ENCODE data around the gene GBF1. TPM values are rescaled to one million over a fixed set of nuclear protein-coding genes. Genes with fewer than 3 reads are reported as not detected.

GBF1 gene
- total RNA-seq, 1 experiment from 2014 or later, result 69.8 TPM

DNA sequence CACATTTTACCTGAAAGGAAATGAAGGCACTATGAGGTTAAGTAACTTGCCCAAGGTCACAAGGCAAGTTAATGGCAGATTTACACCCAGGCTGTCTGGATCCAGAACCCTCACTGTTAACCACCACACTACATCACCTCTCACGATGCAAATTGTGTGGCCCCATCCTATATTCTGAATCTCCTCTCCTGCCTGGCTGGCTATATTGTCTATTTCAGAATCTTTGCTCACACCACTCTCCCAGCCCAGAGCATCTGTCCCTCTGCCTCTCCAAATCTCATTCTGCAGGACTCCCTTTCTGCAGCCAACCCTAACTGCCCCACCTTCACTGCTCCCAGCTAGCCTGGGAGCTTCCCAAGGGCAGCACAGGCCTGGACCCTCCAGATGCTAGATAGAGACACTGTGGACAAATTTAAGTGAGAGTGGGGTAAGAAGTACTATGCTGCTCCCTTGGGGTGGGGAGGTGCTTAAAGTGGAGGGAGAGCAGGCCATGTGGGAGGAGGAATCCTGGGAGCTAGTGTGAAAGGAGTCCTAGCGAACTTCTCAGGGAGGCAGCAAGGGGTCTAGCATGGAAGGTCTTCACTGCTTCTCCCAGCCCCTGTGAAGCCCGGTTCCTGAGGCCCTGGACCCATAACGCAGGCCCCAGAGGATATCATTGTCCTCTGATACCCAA lies 186.3 kb downstream of the GBF1 start:
- H3K36me3 ChIP-seq (ENCODE audit: control insufficient read depth, insufficient read depth, low read length), result no peaks in the 10 kb centered on the region
- H3K36me3 Mint-ChIP-seq (ENCODE audit: insufficient read depth, unreplicated experiment), result no peaks in the 10 kb centered on the region
- peaks cover 28% of the 10 kb centered on the region for H3K4me1 Mint-ChIP-seq (ENCODE audit: low read depth, unreplicated experiment)
- no peaks in the 10 kb centered on the region for H3K9me3 Mint-ChIP-seq (ENCODE audit: unreplicated experiment)
- no peaks in the 10 kb centered on the region for H3K27me3 Mint-ChIP-seq (ENCODE audit: insufficient read depth, unreplicated experiment)
- no peaks in the 10 kb centered on the region for H3K9me3 ChIP-seq
- H3K27me3 ChIP-seq (replicated peaks; ENCODE audit: control insufficient read depth, insufficient read depth, low read length), result no peaks in the 10 kb centered on the region
- no TSS peak for BruUV-seq (replicated peaks)
- peak in 1 of 2 experiments; percentile 23 for DNase-seq
- H3K4me1 ChIP-seq, result peaks cover 11% of the 10 kb centered on the region
- peak overlapping the region; percentile 73 for H3K4me3 Mint-ChIP-seq (ENCODE audit: unreplicated experiment)
- intact Hi-C loops (cut with micrococcal nuclease; ENCODE audit: unreplicated experiment), result loop anchor here (1.0 to 2.0 kb wide), 5 partner anchors 9 to 71 kb away; partner anchors contain the start of genes ACTR1A and SUFU
- TF ChIP-seq, protein P1, sequence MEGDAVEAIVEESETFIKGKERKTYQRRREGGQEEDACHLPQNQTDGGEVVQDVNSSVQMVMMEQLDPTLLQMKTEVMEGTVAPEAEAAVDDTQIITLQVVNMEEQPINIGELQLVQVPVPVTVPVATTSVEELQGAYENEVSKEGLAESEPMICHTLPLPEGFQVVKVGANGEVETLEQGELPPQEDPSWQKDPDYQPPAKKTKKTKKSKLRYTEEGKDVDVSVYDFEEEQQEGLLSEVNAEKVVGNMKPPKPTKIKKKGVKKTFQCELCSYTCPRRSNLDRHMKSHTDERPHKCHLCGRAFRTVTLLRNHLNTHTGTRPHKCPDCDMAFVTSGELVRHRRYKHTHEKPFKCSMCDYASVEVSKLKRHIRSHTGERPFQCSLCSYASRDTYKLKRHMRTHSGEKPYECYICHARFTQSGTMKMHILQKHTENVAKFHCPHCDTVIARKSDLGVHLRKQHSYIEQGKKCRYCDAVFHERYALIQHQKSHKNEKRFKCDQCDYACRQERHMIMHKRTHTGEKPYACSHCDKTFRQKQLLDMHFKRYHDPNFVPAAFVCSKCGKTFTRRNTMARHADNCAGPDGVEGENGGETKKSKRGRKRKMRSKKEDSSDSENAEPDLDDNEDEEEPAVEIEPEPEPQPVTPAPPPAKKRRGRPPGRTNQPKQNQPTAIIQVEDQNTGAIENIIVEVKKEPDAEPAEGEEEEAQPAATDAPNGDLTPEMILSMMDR (IDR thresholded peaks at IDR 0.05; ENCODE audit: insufficient read depth in 1 of 2, low read depth in 1 of 2, low read length in 1 of 2, severe bottlenecking in 1 of 2, unreplicated experiment in 1 of 2), result no peak
- peak overlapping the region; percentile 77 for H3K4me3 ChIP-seq (ENCODE audit: low read depth, low read length)
- ChIA-PET CTCF (interaction anchor here (1.0 to 2.2 kb wide), 5 partner anchors 10 to 202 kb away, joined by 3 to 37 read pairs (median 6); partner anchors contain the start of genes ACTR1A and FBXL15), POLR2A (interaction anchor here (0.7 to 2.2 kb wide), 5 partner anchors 9 to 71 kb away, joined by 4 to 21 read pairs (median 6); partner anchors contain the start of genes ACTR1A, C10orf95, FBXL15 and NFKB2)
- H3K27ac Mint-ChIP-seq (ENCODE audit: unreplicated experiment), result peak overlapping the region; percentile 65

Other genes starting within 250 kb of the GBF1 start
- gene ARMH3, start 189.4 kb upstream of the GBF1 start, total RNA-seq (2022), result 17.4 and 20.0 TPM in 2 replicates
- gene HPS6, start 180.2 kb upstream of the GBF1 start, total RNA-seq (2022), result 18.1 and 19.5 TPM in 2 replicates
- 52.3 and 52.4 TPM in 2 replicates for gene LDB1, start 125.2 kb upstream of the GBF1 start, total RNA-seq (2022)
- 66.6 and 68.5 TPM in 2 replicates for gene PPRC1, start 112.5 kb upstream of the GBF1 start, total RNA-seq (2022)
- gene NOLC1, start 93.1 kb upstream of the GBF1 start, total RNA-seq (2022), result 137 and 147 TPM in 2 replicates
- gene ELOVL3, start 19.2 kb upstream of the GBF1 start, total RNA-seq (2022), result 1.4 and 2.2 TPM in 2 replicates
- not detected in 2 replicates for gene PITX3, start 4.0 kb upstream of the GBF1 start, total RNA-seq (2022)
- gene NFKB2, start 150.2 kb downstream of the GBF1 start, total RNA-seq (2022), result 35.1 and 36.5 TPM in 2 replicates
- 2.8 and 3.8 TPM in 2 replicates for gene PSD, start 173.3 kb downstream of the GBF1 start, total RNA-seq (2022)
- gene FBXL15, start 175.3 kb downstream of the GBF1 start, total RNA-seq (2022), result 7.9 and 8.6 TPM in 2 replicates
- 32.1 and 32.6 TPM in 2 replicates for gene CUEDC2, start 187.0 kb downstream of the GBF1 start, total RNA-seq (2022)
- gene C10orf95, start 206.0 kb downstream of the GBF1 start, total RNA-seq (2022), result 0.82 and 0.86 TPM in 2 replicates